Large intestine (tissue), 3 donors: ENCODE measurements around the gene WNT7B. TPM values are rescaled to one million over a fixed set of nuclear protein-coding genes. Genes with fewer than 3 reads are reported as not detected.

Source experiments
- DNase-seq, 2 donors: peaks; one replicate each; pipeline versions ENCODE4 v3.0.0 to v3.0.0-alpha.2; 2013
- H3K27ac ChIP-seq: one replicate; pipeline ENCODE4 v1.5.1; 2013; ENCODE audit warnings: low read length
- H3K27me3 ChIP-seq: 2 replicates; pipeline ENCODE4 v1.6.1; 2013; ENCODE audit warnings: low read length; ENCODE audit not compliant: control insufficient read depth, insufficient read depth
- H3K36me3 ChIP-seq: 2 replicates; pipeline ENCODE4 v1.6.1; 2013; ENCODE audit warnings: low read length; ENCODE audit not compliant: control insufficient read depth, insufficient read depth
- H3K4me1 ChIP-seq: one replicate; pipeline ENCODE4 v1.6.1; 2013; ENCODE audit warnings: low read length; ENCODE audit not compliant: control insufficient read depth, insufficient read depth
- H3K4me3 ChIP-seq: one replicate; pipeline ENCODE4 v1.5.1; 2013; ENCODE audit warnings: low read length
- H3K9me3 ChIP-seq: one replicate; pipeline ENCODE4 v1.6.1; 2013; ENCODE audit warnings: mild to moderate bottlenecking, low read depth, low read length, moderate library complexity; ENCODE audit not compliant: control insufficient read depth
- WGBS: methylation state at CpG from one replicate; pipeline ENCODE4 v1.1.5; 2013; ENCODE audit warnings: low lambda C conversion rate; ENCODE audit not compliant: insufficient coverage; 5-methylcytosine and 5-hydroxymethylcytosine counted together
- polyA plus RNA-seq: library from polyadenylated mRNA; unstranded; fragments of 120-200 nt; gene quantifications from one replicate; pipeline ENCODE4 v1.2.1, GENCODE V29; 2013

WNT7B gene
- polyA plus RNA-seq, 1 donor = 0.33 TPM

DNA sequence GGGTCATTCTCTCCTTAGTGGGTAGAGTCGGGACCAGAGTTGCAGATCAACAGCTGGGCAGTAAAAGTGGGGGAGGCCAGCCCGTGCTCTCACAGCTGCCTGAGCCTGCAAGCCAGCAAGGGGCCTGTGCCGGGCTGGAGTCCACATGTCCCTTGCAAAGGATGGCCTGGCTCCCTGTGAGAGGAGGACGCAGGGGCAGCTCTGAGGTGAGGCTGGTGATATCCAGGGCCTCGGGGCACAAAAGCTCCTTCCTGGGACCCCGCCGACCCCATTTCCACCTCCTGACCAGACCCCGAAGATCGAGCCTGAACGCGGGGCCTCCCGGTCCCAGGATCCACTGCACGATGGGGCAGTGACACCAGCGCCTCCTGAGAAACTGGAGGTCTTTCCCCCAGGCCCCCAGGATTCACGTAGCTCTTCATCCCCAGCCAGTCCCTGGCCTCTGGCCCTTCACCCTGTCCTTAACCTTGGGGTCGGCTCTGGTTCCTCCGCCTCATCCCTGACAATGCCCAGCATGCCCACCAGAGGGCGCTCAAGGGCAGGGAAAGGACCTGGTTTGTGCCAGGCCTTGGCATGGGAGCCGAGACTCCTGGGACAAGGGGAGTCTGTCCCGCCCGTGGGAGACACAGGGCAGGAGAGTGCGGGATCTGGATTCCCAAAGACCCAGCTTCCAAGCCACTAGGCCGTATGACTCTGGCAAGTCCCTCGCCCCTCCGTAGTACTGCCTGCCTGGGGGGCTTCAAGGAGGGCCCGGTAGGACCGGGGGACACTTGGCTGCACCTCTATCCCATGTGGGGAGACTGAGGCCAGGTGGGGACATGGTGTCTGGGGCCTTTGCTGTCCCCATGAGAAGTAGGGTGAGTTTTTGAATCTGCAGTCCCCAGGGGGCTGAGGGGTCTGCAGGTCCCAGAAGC, 17.8 kb upstream of the WNT7B start:
- DNase-seq = peak in 1 of 2 donors; percentile 42
- Histone ChIP-seq H3K27ac (no peak overlapping the region), H3K36me3 (no peaks in the 10 kb centered on the region), H3K4me1 (peaks cover 10% of the 10 kb centered on the region), H3K27me3 (peaks cover 5% of the 10 kb centered on the region), H3K9me3 (no peaks in the 10 kb centered on the region), H3K4me3 (no peak overlapping the region)
- WGBS = no CpG with 5 or more reads among the region's 27 CpGs

DNA sequence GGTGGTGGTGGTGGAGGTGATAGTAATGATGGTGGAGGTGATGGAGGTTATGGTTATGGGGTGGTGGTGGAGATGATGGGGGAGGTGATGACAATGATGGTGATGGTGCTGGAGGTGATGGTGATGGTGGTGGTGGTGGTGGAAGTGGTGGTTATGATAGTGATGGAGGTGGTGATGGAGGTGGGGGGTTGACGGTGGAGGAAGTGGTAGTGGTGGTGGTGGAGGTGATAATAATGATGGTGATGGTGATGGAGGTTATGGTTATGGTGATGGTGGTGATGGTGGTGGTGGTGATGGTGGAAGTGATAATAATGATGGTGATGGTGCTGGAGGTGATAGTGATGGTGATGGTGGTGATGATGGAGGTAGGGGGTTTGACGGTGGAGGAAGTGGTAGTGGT, 16.9 kb upstream of the WNT7B start:
- H3K4me3 ChIP-seq = no peak overlapping the region
- H3K27me3 ChIP-seq = peaks cover 3% of the 10 kb centered on the region
- DNase-seq = no peak
- no peaks in the 10 kb centered on the region for H3K36me3 ChIP-seq
- 80% methylated on average over 2 of the region's 2 CpGs for WGBS
- H3K4me1 ChIP-seq = peaks cover 10% of the 10 kb centered on the region
- H3K27ac ChIP-seq = no peak overlapping the region
- no peaks in the 10 kb centered on the region for H3K9me3 ChIP-seq

DNA sequence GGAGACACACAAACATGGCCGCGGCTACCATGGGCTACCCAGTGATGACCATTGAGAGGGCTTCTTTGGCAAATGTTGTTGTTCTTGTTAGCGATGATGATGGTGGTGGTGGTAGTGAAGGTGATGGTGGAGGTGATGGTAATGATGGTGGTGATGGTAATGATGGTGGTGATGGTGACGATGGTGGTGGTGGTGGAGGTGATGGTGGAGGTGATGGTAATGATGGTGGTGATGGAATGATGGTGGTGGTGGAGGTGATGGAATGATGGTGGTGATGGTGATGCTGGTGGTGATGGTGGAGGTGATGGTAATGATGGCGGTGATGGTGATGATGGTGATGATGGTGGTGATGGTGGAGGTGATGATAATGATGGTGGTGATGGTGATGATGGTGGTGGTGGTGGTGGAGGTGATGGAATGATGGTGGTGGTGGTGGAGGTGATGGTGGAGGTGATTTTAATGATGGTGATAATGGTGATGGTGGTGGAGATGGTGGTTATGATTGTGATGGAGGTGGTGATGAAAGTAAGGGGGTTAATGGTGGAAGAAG, 16.3 kb upstream of the WNT7B start:
- Histone ChIP-seq H3K9me3 (no peaks in the 10 kb centered on the region), H3K27ac (no peak overlapping the region), H3K4me3 (no peak overlapping the region), H3K27me3 (peaks cover 3% of the 10 kb centered on the region), H3K36me3 (no peaks in the 10 kb centered on the region), H3K4me1 (peaks cover 10% of the 10 kb centered on the region)
- DNase-seq = no peak
- WGBS = 100% methylated on average over 2 of the region's 5 CpGs

DNA sequence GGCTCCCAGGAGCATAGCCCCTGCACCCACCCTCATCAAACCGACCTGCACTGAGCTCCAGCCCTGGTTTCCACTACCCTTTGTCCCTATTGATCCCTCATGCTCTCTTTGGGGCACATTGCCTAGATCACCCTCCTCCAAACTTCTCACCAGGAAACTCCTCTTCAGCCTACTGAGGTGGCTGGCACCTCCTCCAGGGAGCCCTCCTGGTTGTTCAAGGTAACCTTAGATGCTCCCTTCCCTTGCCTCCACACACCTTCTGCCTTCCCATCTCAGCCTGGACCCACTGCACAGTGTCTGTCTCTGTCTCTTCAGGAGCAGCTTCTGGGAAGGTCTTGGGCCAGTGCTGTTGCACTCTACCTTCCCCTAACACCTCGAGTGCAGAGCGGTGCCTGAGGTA, 15.8 kb upstream of the WNT7B start:
- no peaks in the 10 kb centered on the region for H3K9me3 ChIP-seq
- no peak overlapping the region for H3K27ac ChIP-seq
- no peak for DNase-seq
- WGBS = no CpG with 5 or more reads among the region's 3 CpGs
- H3K27me3 ChIP-seq = peaks cover 1% of the 10 kb centered on the region
- no peak overlapping the region for H3K4me3 ChIP-seq
- no peaks in the 10 kb centered on the region for H3K36me3 ChIP-seq
- peaks cover 8% of the 10 kb centered on the region for H3K4me1 ChIP-seq

DNA sequence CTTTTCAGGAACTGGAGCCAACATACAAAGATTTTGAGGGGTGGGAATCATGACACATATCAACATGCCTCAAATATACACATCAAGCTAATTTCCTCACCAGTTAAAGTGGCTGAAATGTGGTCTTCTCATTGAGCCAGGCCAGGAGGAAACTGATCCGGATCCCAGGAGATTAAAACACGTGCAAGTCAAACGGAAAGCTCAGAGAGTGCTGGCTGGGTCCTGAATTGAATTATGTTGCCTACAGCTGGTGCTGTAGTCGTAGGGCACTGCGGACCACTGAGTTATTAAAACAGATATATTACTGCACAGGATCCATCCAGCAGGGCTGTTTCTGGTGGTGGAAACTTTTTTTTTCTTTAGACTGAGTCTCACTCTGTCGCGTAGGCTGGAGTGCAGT, 14.1 kb upstream of the WNT7B start:
- no peak for DNase-seq
- Histone ChIP-seq H3K9me3 (peaks cover 7% of the 10 kb centered on the region), H3K27me3 (no peaks in the 10 kb centered on the region), H3K27ac (no peak overlapping the region), H3K4me1 (no peaks in the 10 kb centered on the region), H3K4me3 (no peak overlapping the region), H3K36me3 (no peaks in the 10 kb centered on the region)
- no CpG with 5 or more reads among the region's 7 CpGs for WGBS

DNA sequence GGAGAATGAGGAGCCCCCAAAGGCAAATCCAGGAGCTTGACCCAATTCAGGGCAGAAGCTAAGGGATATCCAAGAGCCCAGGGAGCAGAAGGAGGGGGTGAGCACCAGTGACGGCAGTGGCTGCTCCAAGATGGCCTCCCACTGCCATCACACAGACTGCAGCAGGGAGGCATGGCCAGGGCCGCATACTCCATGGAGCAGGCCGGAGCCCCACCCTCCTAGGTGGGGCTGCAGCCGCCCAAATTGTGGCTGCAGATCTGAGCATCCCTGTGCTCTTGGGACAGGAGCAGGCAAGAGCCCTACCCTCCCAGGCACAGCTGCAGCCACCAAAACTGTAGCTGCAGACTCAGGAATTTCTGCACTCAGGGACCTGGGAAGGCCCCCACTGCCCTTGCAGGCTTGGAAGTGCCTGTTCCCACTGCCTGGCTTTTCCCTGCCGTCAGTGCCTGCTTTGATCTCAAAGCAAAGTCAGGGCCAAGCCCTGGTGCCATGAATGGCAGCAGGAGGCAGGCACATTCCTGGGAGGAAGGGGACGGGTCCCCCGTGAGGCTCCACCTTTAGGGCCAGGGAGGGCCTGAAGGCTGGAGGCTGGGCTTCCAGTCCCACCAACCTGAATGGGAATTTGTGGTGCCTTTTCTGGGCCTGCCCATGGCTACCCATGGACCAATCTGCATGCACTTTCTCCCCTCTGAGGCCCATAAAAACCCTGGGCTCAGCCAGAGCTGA, 10.3 kb upstream of the WNT7B start:
- Histone ChIP-seq H3K4me1 (no peaks in the 10 kb centered on the region), H3K4me3 (no peak overlapping the region), H3K27me3 (peaks cover under 1% of the 10 kb centered on the region), H3K27ac (no peak overlapping the region), H3K9me3 (peaks cover 11% of the 10 kb centered on the region), H3K36me3 (no peaks in the 10 kb centered on the region)
- no peak for DNase-seq
- WGBS = no CpG with 5 or more reads among the region's 7 CpGs

DNA sequence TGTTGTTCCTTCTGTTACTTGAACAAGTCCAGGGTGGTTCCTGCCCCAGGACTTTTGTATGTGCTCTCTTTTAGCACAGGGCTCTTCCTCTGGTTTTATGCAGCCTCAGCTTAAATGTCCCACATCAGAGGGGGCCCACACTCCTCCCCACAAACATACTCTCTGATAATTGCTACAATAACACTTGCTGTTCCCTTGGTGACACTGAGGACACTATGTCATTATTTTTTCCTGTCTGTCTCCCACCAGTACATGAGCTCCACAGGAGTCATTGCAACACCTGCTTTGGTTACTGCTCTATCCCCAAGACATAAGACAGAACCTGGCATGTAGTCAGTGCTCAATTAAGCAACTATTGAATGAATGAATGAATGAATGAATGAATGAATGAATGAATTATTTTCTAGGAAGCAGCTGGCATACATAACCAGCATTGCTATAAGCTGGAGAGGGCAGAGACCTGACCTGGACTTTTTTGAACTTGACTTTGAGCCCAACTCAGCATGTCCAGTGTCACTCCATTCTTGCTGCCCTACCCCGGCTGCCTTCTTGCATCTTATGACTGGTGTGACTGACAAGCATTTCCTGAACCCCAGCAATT, 7.5 kb upstream of the WNT7B start:
- H3K27me3 ChIP-seq = peaks cover 10% of the 10 kb centered on the region
- no peak for DNase-seq
- H3K36me3 ChIP-seq = no peaks in the 10 kb centered on the region
- H3K27ac ChIP-seq = no peak overlapping the region
- peaks cover 19% of the 10 kb centered on the region for H3K9me3 ChIP-seq
- no CpG with 5 or more reads among the region's 1 CpG for WGBS
- no peak overlapping the region for H3K4me3 ChIP-seq
- H3K4me1 ChIP-seq = no peaks in the 10 kb centered on the region

DNA sequence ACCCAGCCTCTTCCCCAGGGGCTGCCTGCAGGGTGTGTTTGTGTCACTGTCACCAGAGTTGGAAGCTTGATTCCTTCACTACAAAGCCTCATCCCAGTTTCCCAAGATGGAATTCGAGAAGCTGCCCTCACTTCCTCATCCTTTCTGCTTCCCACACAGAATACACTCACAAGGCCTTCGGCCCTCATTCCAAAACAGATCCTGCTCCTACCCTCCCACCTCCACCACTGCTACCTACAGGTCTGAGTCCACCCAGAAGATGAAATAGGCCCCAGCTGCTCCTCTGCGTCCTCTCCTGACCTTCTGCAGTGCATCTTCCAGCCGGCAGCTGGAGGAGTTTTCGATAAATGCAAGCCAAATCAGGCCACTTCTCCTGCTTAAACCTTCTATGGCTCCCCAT, 6.8 kb upstream of the WNT7B start:
- peaks cover 16% of the 10 kb centered on the region for H3K27me3 ChIP-seq
- WGBS = no CpG with 5 or more reads among the region's 5 CpGs
- peaks cover 19% of the 10 kb centered on the region for H3K9me3 ChIP-seq
- no peak for DNase-seq
- no peak overlapping the region for H3K4me3 ChIP-seq
- H3K27ac ChIP-seq = no peak overlapping the region
- no peaks in the 10 kb centered on the region for H3K36me3 ChIP-seq
- peaks cover 4% of the 10 kb centered on the region for H3K4me1 ChIP-seq

DNA sequence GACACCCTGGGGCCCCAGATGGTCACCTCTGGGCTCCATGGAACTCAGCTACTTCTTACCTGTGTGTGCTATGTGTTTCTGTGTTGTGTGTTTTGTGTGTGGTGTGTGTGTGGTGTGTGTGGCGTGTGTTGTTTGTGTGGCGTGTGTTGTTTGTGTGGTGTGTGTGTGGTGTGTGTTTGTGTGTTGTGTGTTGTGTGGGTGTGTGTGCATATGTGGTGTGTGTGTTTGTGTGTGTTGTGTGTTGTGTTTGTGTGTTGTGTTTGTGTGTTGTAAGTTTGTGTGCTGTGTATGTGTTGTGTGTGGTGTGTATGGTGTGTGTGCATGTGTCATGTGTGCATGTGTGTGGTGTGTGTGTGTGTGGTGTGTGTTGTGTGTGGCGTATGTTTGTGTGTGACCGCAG, 3.8 kb upstream of the WNT7B start:
- DNase-seq = no peak
- WGBS = no CpG with 5 or more reads among the region's 4 CpGs
- no peak overlapping the region for H3K27ac ChIP-seq
- H3K9me3 ChIP-seq = peaks cover 12% of the 10 kb centered on the region
- no peak overlapping the region for H3K4me3 ChIP-seq
- peaks cover 38% of the 10 kb centered on the region for H3K27me3 ChIP-seq
- no peaks in the 10 kb centered on the region for H3K36me3 ChIP-seq
- peaks cover 11% of the 10 kb centered on the region for H3K4me1 ChIP-seq

DNA sequence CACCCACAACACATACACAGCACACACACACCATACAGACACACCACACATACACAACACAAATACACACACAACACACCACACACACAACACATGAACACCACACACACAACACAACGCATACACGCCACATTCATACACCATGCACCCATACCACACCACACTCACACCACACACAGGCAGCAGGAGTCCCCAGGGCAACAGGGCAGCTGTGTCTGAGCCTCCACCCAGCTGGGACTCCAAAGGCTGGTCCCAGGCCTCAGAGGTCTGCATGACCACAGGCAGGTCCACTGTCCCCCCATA, 3.3 kb upstream of the WNT7B start:
- no peak for DNase-seq
- H3K27ac ChIP-seq = no peak overlapping the region
- no CpG with 5 or more reads among the region's 2 CpGs for WGBS
- no peak overlapping the region for H3K4me3 ChIP-seq
- peaks cover 43% of the 10 kb centered on the region for H3K27me3 ChIP-seq
- no peaks in the 10 kb centered on the region for H3K36me3 ChIP-seq
- H3K4me1 ChIP-seq = peaks cover 11% of the 10 kb centered on the region
- peaks cover 12% of the 10 kb centered on the region for H3K9me3 ChIP-seq
